ENCODE measurements around the gene IDE.

GRCh38 chr10:92493362-92493761, 80.5 kb downstream of the IDE start:
- TF ChIP-seq JUND (IDR thresholded peaks at IDR 0.05; ENCODE audit: low read depth, low read length) (no peak), CTCF (IDR thresholded peaks at IDR 0.05 in 2 of 3, conservative IDR thresholded peaks at IDR 0.05 in 1 of 3; ENCODE audit: control insufficient read depth in 2 of 3, extremely low read depth in 1 of 3, insufficient read depth in 1 of 3, low read depth in 3 of 3, low read length in 3 of 3) (no peak), POLR2A (IDR thresholded peaks at IDR 0.05; ENCODE audit: low read depth, low read length) (no peak), MEF2A (IDR thresholded peaks at IDR 0.05; ENCODE audit: insufficient read depth, low read depth, low read length) (no peak), IKZF2 (IDR thresholded peaks at IDR 0.05) (no peak), MXI1 (IDR thresholded peaks at IDR 0.05; ENCODE audit: low read depth, low read length) (no peak), MLLT1 (IDR thresholded peaks at IDR 0.05) (no peak), MYC (IDR thresholded peaks at IDR 0.05; ENCODE audit: insufficient read depth, insufficient read length, insufficient replicate concordance, low read length, severe bottlenecking) (no peak), BHLHE40 (IDR thresholded peaks at IDR 0.05; ENCODE audit: borderline replicate concordance in 1 of 2, low read depth in 2 of 2, low read length in 1 of 2) (no peak), NRF1 (conservative IDR thresholded peaks at IDR 0.05; ENCODE audit: low read depth, low read length) (no peak), CBFB (IDR thresholded peaks at IDR 0.05; ENCODE audit: low read depth) (no peak), TCF7 (IDR thresholded peaks at IDR 0.05; ENCODE audit: borderline replicate concordance) (no peak), EGR1 (IDR thresholded peaks at IDR 0.05; ENCODE audit: borderline replicate concordance in 1 of 2, low read depth in 2 of 2, low read length in 2 of 2) (no peak)

Measured in GM12878 (cell line).